GM18526 (cell line): ENCODE results near the gene MYO9B.

Source experiments
- POLR2A ChIP-seq: IDR thresholded peaks from 3 replicates; pipeline ENCODE4 v1.6.1; 2011; ENCODE audit not compliant: insufficient read length; ENCODE audit errors: extremely low read depth

MYO9B gene

GRCh38 chr19:17145546-17146497 lies 70.2 kb downstream of the MYO9B start:
- TF ChIP-seq POLR2A = no peak

- TF ChIP-seq POLR2A = no peak
Measured at GRCh38 chr19:17148130-17148529, 72.6 kb downstream of the MYO9B start.

- no peak for TF ChIP-seq POLR2A
Measured at GRCh38 chr19:17149393-17150135, 74.0 kb downstream of the MYO9B start.

- TF ChIP-seq POLR2A = no peak
Measured at GRCh38 chr19:17153996-17154395, 78.4 kb downstream of the MYO9B start.

- TF ChIP-seq POLR2A = no peak
Measured at GRCh38 chr19:17155251-17155650, 79.7 kb downstream of the MYO9B start.

GRCh38 chr19:17156296-17156946 lies 80.8 kb downstream of the MYO9B start:
- no peak for TF ChIP-seq POLR2A

- no peak for TF ChIP-seq POLR2A
Measured at GRCh38 chr19:17156947-17157302, 81.3 kb downstream of the MYO9B start.

- no peak for TF ChIP-seq POLR2A
Measured at GRCh38 chr19:17158584-17158983, 83.0 kb downstream of the MYO9B start.

GRCh38 chr19:17159466-17160393 lies 84.2 kb downstream of the MYO9B start:
- TF ChIP-seq POLR2A = no peak

- no peak for TF ChIP-seq POLR2A
Measured at GRCh38 chr19:17160908-17161307, 85.3 kb downstream of the MYO9B start.

- TF ChIP-seq POLR2A = no peak
Measured at GRCh38 chr19:17162580-17162979, 87.0 kb downstream of the MYO9B start.

GRCh38 chr19:17163652-17164051 lies 88.1 kb downstream of the MYO9B start:
- no peak for TF ChIP-seq POLR2A

GRCh38 chr19:17164639-17165038 lies 89.1 kb downstream of the MYO9B start:
- TF ChIP-seq POLR2A = no peak

GRCh38 chr19:17165715-17166114 lies 90.1 kb downstream of the MYO9B start:
- TF ChIP-seq POLR2A = no peak
